H1 (cell line): ENCODE results near the gene DPP10. TPM values are rescaled to one million over a fixed set of nuclear protein-coding genes. Genes with fewer than 3 reads are reported as not detected.

Source experiments
- CTCF ChIA-PET: fragments of 300-600 bp; sonication (Branson Sonifier 250); formaldehyde crosslinking; loops from one replicate; lab custom pipeline; 2021; ENCODE audit not compliant: partially characterized antibody; lab: Charles Lee
- POLR2A ChIA-PET: fragments of 300-600 bp; sonication (Branson Sonifier 250); formaldehyde crosslinking; loops from one replicate; lab custom pipeline; 2021; ENCODE audit warnings: inconsistent platforms; ENCODE audit not compliant: partially characterized antibody; lab: Charles Lee
- DNase-seq, 2 experiments: peaks; one replicate each; pipeline versions ENCODE4 v3.0.0 to v3.0.0-alpha.2; 2010 to 2022; ENCODE audit warnings: low spot score in 2 of 2, low read depth in 1 of 2, mixed read lengths in 1 of 2
- FAIRE-seq: peaks from 2 replicates; lab custom pipeline; 2011; peaks lifted over from hg19 to GRCh38; lab: Jason Lieb, UNC
- H2AFZ ChIP-seq: 2 replicates; pipeline ENCODE4 v1.8.1; 2012; ENCODE audit warnings: low read length, inconsistent platforms
- H2AK5ac ChIP-seq: 2 replicates; pipeline ENCODE4 v1.6.1; 2013; ENCODE audit warnings: low read depth, low read length
- H2BK120ac ChIP-seq: replicated peaks from 2 replicates; pipeline ENCODE3; 2013; ENCODE audit warnings: low read depth, low read length, inconsistent platforms
- H2BK12ac ChIP-seq: 2 replicates; pipeline ENCODE4 v1.6.1; 2013; ENCODE audit warnings: low read depth, low read length
- H2BK15ac ChIP-seq: 2 replicates; pipeline ENCODE4 v1.6.1; 2013; ENCODE audit warnings: low read length
- H2BK20ac ChIP-seq: 2 replicates; pipeline ENCODE4 v1.6.1; 2013; ENCODE audit warnings: low read length
- H2BK5ac ChIP-seq: 2 replicates; pipeline ENCODE4 v1.6.1; 2013; ENCODE audit warnings: low read depth, low read length
- H3K14ac ChIP-seq: 2 replicates; pipeline ENCODE4 v1.6.1; 2013; ENCODE audit warnings: inconsistent platforms; ENCODE audit not compliant: insufficient read length
- H3K18ac ChIP-seq: 2 replicates; pipeline ENCODE4 v1.6.1; 2013; ENCODE audit warnings: low read length; ENCODE audit errors: extremely low read depth
- H3K23ac ChIP-seq: 2 replicates; pipeline ENCODE4 v1.6.1; 2013; ENCODE audit warnings: inconsistent platforms; ENCODE audit not compliant: insufficient read length
- H3K23me2 ChIP-seq: 2 replicates; pipeline ENCODE4 v1.6.1; 2013; ENCODE audit warnings: low read depth, low read length
- H3K27ac ChIP-seq: 2 replicates; pipeline ENCODE4 v1.6.1; 2011; ENCODE audit warnings: low read depth, low read length, inconsistent platforms
- H3K27me3 ChIP-seq, 4 experiments: replicated peaks in 1 of 4; 1 replicate in 1 of 4; 2 replicates in 3 of 4; pipeline versions ENCODE4 v1.6.1 to v1.8.1; 2011 to 2013; ENCODE audit warnings: low read length in 3 of 4, mild to moderate bottlenecking in 3 of 4, inconsistent platforms in 2 of 4, mixed read lengths in 2 of 4, moderate library complexity in 1 of 4; ENCODE audit not compliant: control insufficient read depth in 3 of 4, insufficient read depth in 3 of 4; ENCODE audit errors: extremely low read depth in 1 of 4
- H3K36me3 ChIP-seq, 4 experiments: 2 replicates each; pipeline versions ENCODE4 v1.6.1 to v1.8.1; 2011 to 2013; ENCODE audit warnings: mild to moderate bottlenecking in 4 of 4, low read length in 3 of 4, moderate library complexity in 2 of 4, control low read depth in 1 of 4, inconsistent platforms in 1 of 4; ENCODE audit not compliant: insufficient read depth in 4 of 4, control insufficient read depth in 2 of 4
- H3K4ac ChIP-seq: replicated peaks from 2 replicates; pipeline ENCODE3; 2013; ENCODE audit warnings: low read length, low read depth, mixed read lengths, inconsistent platforms; ENCODE audit not compliant: insufficient read length
- H3K4me1 ChIP-seq, 4 experiments: replicated peaks in 1 of 4; 1 replicate in 1 of 4; 2 replicates in 3 of 4; pipeline versions ENCODE4 v1.6.1 to v1.8.1; 2011 to 2013; ENCODE audit warnings: low read length in 3 of 4, inconsistent platforms in 2 of 4, mixed read lengths in 1 of 4; ENCODE audit not compliant: insufficient read depth in 4 of 4, control insufficient read depth in 3 of 4
- H3K4me2 ChIP-seq, 2 experiments: 2 replicates each; pipeline versions ENCODE4 v1.6.1 to v1.8.1; 2011 to 2013; ENCODE audit warnings: low read depth in 2 of 2, low read length in 2 of 2, control low read depth in 1 of 2, inconsistent platforms in 1 of 2, mild to moderate bottlenecking in 1 of 2; ENCODE audit not compliant: insufficient read depth in 1 of 2
- H3K4me3 ChIP-seq, 4 experiments: fragments of 200-600, 300-600 bp in 1 of 4; sonication (generic), shearing (Covaris generic), sonication (Bioruptor Twin) in 1 of 4; 2 replicates each; pipeline versions ENCODE4 v1.5.1 to v1.8.1; 2011 to 2016; ENCODE audit warnings: low read length in 4 of 4, low read depth in 3 of 4, control low read depth in 2 of 4, inconsistent platforms in 2 of 4, mild to moderate bottlenecking in 2 of 4, mixed read lengths in 1 of 4, moderate library complexity in 1 of 4; ENCODE audit not compliant: insufficient read depth in 2 of 4; ENCODE audit errors: extremely low read depth in 1 of 4
- H3K56ac ChIP-seq: replicated peaks from 2 replicates; pipeline ENCODE3; 2013; ENCODE audit warnings: low read depth, mild to moderate bottlenecking, mixed read lengths, low read length, inconsistent platforms; ENCODE audit not compliant: insufficient read length
- H3K79me1 ChIP-seq: 2 replicates; pipeline ENCODE4 v1.6.1; 2013; ENCODE audit warnings: low read depth, low read length, control low read depth
- H3K79me2 ChIP-seq, 2 experiments: 2 replicates each; pipeline versions ENCODE4 v1.6.1 to v1.8.1; 2012 to 2013; ENCODE audit warnings: low read length in 2 of 2, mild to moderate bottlenecking in 2 of 2, inconsistent platforms in 1 of 2; ENCODE audit not compliant: insufficient read depth in 2 of 2, control insufficient read depth in 1 of 2
- H3K9ac ChIP-seq, 4 experiments: replicated peaks in 1 of 4; 1 replicate in 1 of 4; 2 replicates in 3 of 4; pipeline versions ENCODE4 v1.6.1 to v1.8.1; 2011 to 2013; ENCODE audit warnings: low read depth in 3 of 4, low read length in 3 of 4, control low read depth in 2 of 4, mild to moderate bottlenecking in 2 of 4, moderate library complexity in 2 of 4, inconsistent platforms in 1 of 4; ENCODE audit errors: extremely low read depth in 1 of 4
- H3K9me3 ChIP-seq, 2 experiments: 2 replicates each; pipeline versions ENCODE4 v1.6.1 to v1.8.1; 2012 to 2013; ENCODE audit warnings: mild to moderate bottlenecking in 2 of 2, moderate library complexity in 2 of 2, control low read depth in 1 of 2, inconsistent platforms in 1 of 2, low read depth in 1 of 2, low read length in 1 of 2, mixed read lengths in 1 of 2; ENCODE audit not compliant: insufficient read depth in 2 of 2
- H4K20me1 ChIP-seq, 2 experiments: replicated peaks in 1 of 2; 2 replicates each; pipeline versions ENCODE3 to v1.8.1; 2011 to 2013; ENCODE audit warnings: inconsistent platforms in 2 of 2, low read length in 2 of 2, mild to moderate bottlenecking in 1 of 2; ENCODE audit not compliant: insufficient read depth in 2 of 2, control insufficient read depth in 1 of 2
- H4K5ac ChIP-seq: 2 replicates; pipeline ENCODE4 v1.6.1; 2013; ENCODE audit warnings: low read length, low read depth, mixed read lengths, inconsistent platforms; ENCODE audit not compliant: insufficient read length
- H4K8ac ChIP-seq: 2 replicates; pipeline ENCODE4 v1.8.0; 2013; ENCODE audit warnings: mild to moderate bottlenecking, moderate library complexity, low read length, inconsistent platforms; ENCODE audit not compliant: insufficient read depth; ENCODE audit errors: extremely low read depth
- H4K91ac ChIP-seq: replicated peaks from 2 replicates; pipeline ENCODE3; 2013; ENCODE audit warnings: low read length, mixed read lengths, inconsistent platforms; ENCODE audit not compliant: insufficient read length
- BCL11A ChIP-seq, 2 experiments: IDR thresholded peaks; one replicate each; pipeline ENCODE4 v1.6.1; 2011; ENCODE audit warnings: low read depth in 2 of 2, low read length in 2 of 2, mild to moderate bottlenecking in 2 of 2
- CBX8 ChIP-seq: fragments of 300-800, 300-1000 bp; sonication (generic); IDR thresholded peaks from 2 replicates; pipeline ENCODE4 v1.7.1; 2016; ENCODE audit warnings: low read depth, low read length, borderline replicate concordance
- CHD1 ChIP-seq: IDR thresholded peaks from 2 replicates; pipeline ENCODE4 v1.6.1; 2012; ENCODE audit warnings: low read depth, low read length, improper control_type of control experiment
- SIN3A ChIP-seq, 2 experiments: IDR thresholded peaks in 1 of 2; conservative IDR thresholded peaks in 1 of 2; 2 replicates each; pipeline ENCODE4 v1.6.1; 2011 to 2012; ENCODE audit warnings: low read length in 2 of 2, improper control_type of control experiment in 1 of 2, low read depth in 1 of 2, mild to moderate bottlenecking in 1 of 2
- YY1 ChIP-seq: IDR thresholded peaks from 2 replicates; pipeline ENCODE4 v1.6.1; 2011; ENCODE audit warnings: low read depth, mild to moderate bottlenecking, low read length
- WGBS, 2 experiments: shearing (Covaris generic) in 1 of 2; methylation state at CpG; one replicate each; pipeline versions ENCODE4 v1.1.6 to v1.1.7; 2013 to 2015; ENCODE audit warnings: low lambda C conversion rate in 2 of 2, mixed read lengths in 2 of 2, inconsistent platforms in 1 of 2, low coverage in 1 of 2, missing lambda C conversion rate in 1 of 2; ENCODE audit not compliant: insufficient replicate concordance in 2 of 2, insufficient coverage in 1 of 2, insufficient read length in 1 of 2; ENCODE audit errors: extremely low coverage in 1 of 2, missing lambda C conversion rate in 1 of 2; 5-methylcytosine and 5-hydroxymethylcytosine counted together
- polyA plus RNA-seq, 7 experiments: library from polyadenylated mRNA; depleted of rRNA in 3 of 7; stranded (reverse) in 5 of 7; unstranded in 2 of 7; fragments of >200 nt in 5 of 7; fragments of 200-250 nt in 2 of 7; gene quantifications; 1 replicate in 5 of 7; 2 replicates in 1 of 7; 4 replicates in 1 of 7; pipeline versions ENCODE4 v1.2.1 to v1.2.3, GENCODE V29; 2011 to 2013; ENCODE audit warnings: missing spikeins in 2 of 7, mixed read lengths in 2 of 7
- total RNA-seq: library from RNA; stranded (reverse); fragmentation: NEBNext Ultra II Directional; extraction: Animal tissue kit (Norgen Biotek cat#: 25700); gene quantifications from 2 replicates; pipeline ENCODE4 v1.2.1, GENCODE V29; 2021
- TF ChIP-seq, protein P1 (sequence below), 3 experiments: IDR thresholded peaks; 1 replicate in 2 of 3; 2 replicates in 1 of 3; pipeline versions ENCODE4 v1.5.1 to v1.6.1; 2011; ENCODE audit warnings: low read length in 3 of 3, mild to moderate bottlenecking in 3 of 3, inconsistent platforms in 2 of 3, low read depth in 1 of 3, moderate library complexity in 1 of 3; ENCODE audit not compliant: insufficient read depth in 1 of 3; ENCODE audit errors: control extremely low read depth in 1 of 3

The DPP10 gene
- total and polyA plus RNA-seq, 2 of the 8 experiments (the other 6 are each of a cell fraction or from before 2014, with no cell fraction given): 3.3 to 7.2 TPM

DNA sequence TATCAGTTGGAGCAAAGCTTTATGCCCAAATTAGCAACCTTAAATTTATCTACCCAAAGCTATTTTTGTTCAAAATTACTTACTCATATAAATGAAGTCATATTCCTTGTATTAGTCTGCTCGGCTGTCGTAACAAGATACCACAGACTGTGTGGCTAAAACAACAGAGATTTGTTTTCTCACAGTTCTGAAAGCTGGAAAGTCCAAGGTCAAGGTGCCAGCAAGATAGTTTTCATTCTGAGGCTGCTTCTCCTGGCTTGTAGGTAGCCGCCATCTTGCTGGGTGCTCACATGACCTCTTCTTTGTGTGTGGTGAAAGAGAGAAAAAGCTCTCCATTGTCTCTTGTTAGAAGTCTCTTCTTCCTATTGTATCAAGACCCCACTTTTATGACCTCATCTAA, 15.7 kb upstream of the DPP10 start:
- no peak overlapping the region for H4K8ac ChIP-seq
- no peak for TF ChIP-seq CHD1
- no peak for TF ChIP-seq CBX8
- TF ChIP-seq YY1: 0 out of 2 replicates have a peak, but pooled peaks have one; percentile 36
- TF ChIP-seq BCL11A (IDR thresholded peaks at IDR 0.05; ENCODE audit: low read depth in 2 of 2, low read length in 2 of 2): no peak
- TF ChIP-seq, protein P1, sequence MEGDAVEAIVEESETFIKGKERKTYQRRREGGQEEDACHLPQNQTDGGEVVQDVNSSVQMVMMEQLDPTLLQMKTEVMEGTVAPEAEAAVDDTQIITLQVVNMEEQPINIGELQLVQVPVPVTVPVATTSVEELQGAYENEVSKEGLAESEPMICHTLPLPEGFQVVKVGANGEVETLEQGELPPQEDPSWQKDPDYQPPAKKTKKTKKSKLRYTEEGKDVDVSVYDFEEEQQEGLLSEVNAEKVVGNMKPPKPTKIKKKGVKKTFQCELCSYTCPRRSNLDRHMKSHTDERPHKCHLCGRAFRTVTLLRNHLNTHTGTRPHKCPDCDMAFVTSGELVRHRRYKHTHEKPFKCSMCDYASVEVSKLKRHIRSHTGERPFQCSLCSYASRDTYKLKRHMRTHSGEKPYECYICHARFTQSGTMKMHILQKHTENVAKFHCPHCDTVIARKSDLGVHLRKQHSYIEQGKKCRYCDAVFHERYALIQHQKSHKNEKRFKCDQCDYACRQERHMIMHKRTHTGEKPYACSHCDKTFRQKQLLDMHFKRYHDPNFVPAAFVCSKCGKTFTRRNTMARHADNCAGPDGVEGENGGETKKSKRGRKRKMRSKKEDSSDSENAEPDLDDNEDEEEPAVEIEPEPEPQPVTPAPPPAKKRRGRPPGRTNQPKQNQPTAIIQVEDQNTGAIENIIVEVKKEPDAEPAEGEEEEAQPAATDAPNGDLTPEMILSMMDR (IDR thresholded peaks at IDR 0.05; ENCODE audit: control extremely low read depth in 1 of 3, insufficient read depth in 1 of 3, low read depth in 1 of 3, low read length in 3 of 3): no peak
- no peak for TF ChIP-seq SIN3A (conservative IDR thresholded peaks at IDR 0.05 in 1 of 2, IDR thresholded peaks at IDR 0.05 in 1 of 2; ENCODE audit: low read depth in 1 of 2, low read length in 2 of 2)
- H3K56ac ChIP-seq: no peak overlapping the region
- H3K4ac ChIP-seq: no peak overlapping the region
- no peak overlapping the region for H4K5ac ChIP-seq
- H3K4me3 ChIP-seq: no peak overlapping the region
- no peak overlapping the region for H2AFZ ChIP-seq
- H3K14ac ChIP-seq: no peak overlapping the region
- H4K91ac ChIP-seq: no peak overlapping the region
- no peak overlapping the region for H3K27ac ChIP-seq
- no peaks in the 10 kb centered on the region for H3K23me2 ChIP-seq
- H3K36me3 ChIP-seq: no peaks in the 10 kb centered on the region
- H3K23ac ChIP-seq: no peak overlapping the region
- H3K9ac ChIP-seq: no peak overlapping the region
- ChIA-PET POLR2A (no interaction called here), CTCF (interaction anchor here (0.6 kb wide), 1 partner anchor 332 kb away, joined by 3 read pairs; no protein-coding TSS in a partner anchor)
- H3K4me1 ChIP-seq: no peaks in the 10 kb centered on the region
- no peak overlapping the region for H2BK5ac ChIP-seq
- no peak overlapping the region for H2BK120ac ChIP-seq
- 95% methylated on average over 3 of the region's 3 CpGs; no CpG with 5 or more reads in 1 of the 2 experiments for WGBS, 2 experiments
- no peak for FAIRE-seq
- no peaks in the 10 kb centered on the region for H3K9me3 ChIP-seq
- H3K27me3 ChIP-seq: no peaks in the 10 kb centered on the region
- no peak overlapping the region for H2BK20ac ChIP-seq
- no peak overlapping the region for H2AK5ac ChIP-seq
- H2BK12ac ChIP-seq: no peak overlapping the region
- H3K79me2 ChIP-seq: no peaks in the 10 kb centered on the region
- H2BK15ac ChIP-seq: no peak overlapping the region
- H3K4me2 ChIP-seq: no peak overlapping the region
- no peak overlapping the region for H3K18ac ChIP-seq
- H3K79me1 ChIP-seq: no peaks in the 10 kb centered on the region
- DNase-seq: no peak
- no peaks in the 10 kb centered on the region for H4K20me1 ChIP-seq
